HEK293T (cell line): ENCODE results near the gene DDX3X.

ENCODE experiments used
- CTCF ChIA-PET: fragments of 350-600 bp; formaldehyde crosslinking; extraction: SDS; loops from one replicate; lab custom pipeline; 2021; ENCODE audit warnings: antibody characterized with exemption, inconsistent platforms; lab: Yijun Ruan, JAX
- POLR2A ChIA-PET: fragments of 350-600 bp; formaldehyde crosslinking; extraction: SDS; loops from one replicate; lab custom pipeline; 2020; ENCODE audit warnings: antibody characterized with exemption, inconsistent platforms; lab: Yijun Ruan, JAX
- DNase-seq: peaks from one replicate; pipeline ENCODE4 v3.0.0; 2012; ENCODE audit warnings: mixed read lengths; ENCODE audit errors: extremely low spot score
- ARNT ChIP-seq: fragments of 450-650 bp; IDR thresholded peaks from 2 replicates; pipeline ENCODE4 v1.6.1; 2017; ENCODE audit warnings: mild to moderate bottlenecking
- BHLHE40 ChIP-seq: fragments of 450-650 bp; IDR thresholded peaks from 2 replicates; pipeline ENCODE4 v1.6.1; 2016; ENCODE audit warnings: mild to moderate bottlenecking, moderate library complexity, borderline replicate concordance
- CTBP1 ChIP-seq: fragments of 450-650 bp; IDR thresholded peaks from 2 replicates; pipeline ENCODE4 v1.6.1; 2016; ENCODE audit warnings: borderline replicate concordance
- ELF4 ChIP-seq: fragments of 450-650 bp; IDR thresholded peaks from 2 replicates; pipeline ENCODE4 v1.6.1; 2017; ENCODE audit warnings: antibody characterized with exemption
- FOXA1 ChIP-seq: fragments of 450-650 bp; IDR thresholded peaks from 2 replicates; pipeline ENCODE4 v1.6.1; 2016; ENCODE audit warnings: mild to moderate bottlenecking
- FOXK2 ChIP-seq: fragments of 450-650 bp; IDR thresholded peaks from 2 replicates; pipeline ENCODE4 v1.6.1; 2016; ENCODE audit warnings: mild to moderate bottlenecking
- FOXM1 ChIP-seq: fragments of 450-650 bp; IDR thresholded peaks from 2 replicates; pipeline ENCODE4 v1.6.1; 2017; ENCODE audit warnings: mild to moderate bottlenecking, borderline replicate concordance
- HDGF ChIP-seq: fragments of 450-650 bp; IDR thresholded peaks from 2 replicates; pipeline ENCODE4 v1.6.1; 2017; ENCODE audit warnings: antibody characterized with exemption, borderline replicate concordance
- L3MBTL2 ChIP-seq: fragments of 450-650 bp; conservative IDR thresholded peaks from 2 replicates; pipeline ENCODE4 v1.6.1; 2016; ENCODE audit warnings: mild to moderate bottlenecking
- LEF1 ChIP-seq: fragments of 450-650 bp; IDR thresholded peaks from 2 replicates; pipeline ENCODE4 v1.6.1; 2017; ENCODE audit warnings: mild to moderate bottlenecking, borderline replicate concordance
- NFRKB ChIP-seq: fragments of 450-650 bp; IDR thresholded peaks from 2 replicates; pipeline ENCODE4 v1.6.1; 2016; ENCODE audit warnings: mild to moderate bottlenecking, moderate library complexity
- PKNOX1 ChIP-seq: fragments of 450-650 bp; IDR thresholded peaks from 2 replicates; pipeline ENCODE4 v1.6.1; 2016
- SP1 ChIP-seq: fragments of 450-650 bp; IDR thresholded peaks from 2 replicates; pipeline ENCODE4 v1.6.1; 2017
- SUZ12 ChIP-seq: fragments of 450-650 bp; IDR thresholded peaks from 2 replicates; pipeline ENCODE4 v1.6.1; 2016; ENCODE audit warnings: mild to moderate bottlenecking
- TARDBP ChIP-seq: fragments of 450-650 bp; IDR thresholded peaks from 2 replicates; pipeline ENCODE4 v1.6.1; 2016
- ZNF384 ChIP-seq: fragments of 450-650 bp; IDR thresholded peaks from 2 replicates; pipeline ENCODE4 v1.6.1; 2016

The DDX3X gene

DNA sequence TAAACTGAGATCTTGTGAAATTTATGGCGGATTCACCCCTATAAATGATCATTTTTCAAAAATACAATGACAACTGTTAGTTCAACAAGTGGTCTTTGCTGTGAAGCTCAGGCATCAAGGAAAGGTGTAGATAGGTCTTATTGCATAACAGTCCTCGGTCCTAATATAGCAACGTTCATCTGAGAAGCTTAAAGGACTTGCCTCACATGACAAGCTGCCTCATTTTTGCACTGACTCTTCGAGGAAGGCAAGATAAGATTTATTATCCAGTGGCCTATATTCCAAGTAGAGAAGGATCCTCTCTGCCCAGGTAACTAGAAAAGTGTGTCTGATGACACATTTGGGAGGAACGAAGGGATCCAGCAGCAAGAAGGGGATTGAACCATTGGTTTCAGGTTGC lies 13.6 kb upstream of the DDX3X start:
- CTCF ChIA-PET = no interaction called here
- no peak for DNase-seq
- TF ChIP-seq HDGF = no peak
- no peak for TF ChIP-seq FOXA1
- TF ChIP-seq PKNOX1 = no peak
- TF ChIP-seq TARDBP = no peak
- no peak for TF ChIP-seq ELF4
- TF ChIP-seq BHLHE40 = no peak
- no peak for TF ChIP-seq SUZ12
- no peak for TF ChIP-seq NFRKB
- TF ChIP-seq ARNT = no peak
- no peak for TF ChIP-seq FOXM1
- no peak for TF ChIP-seq CTBP1
- no peak for TF ChIP-seq L3MBTL2
- TF ChIP-seq SP1 = no peak
- no peak for TF ChIP-seq FOXK2
- no peak for TF ChIP-seq ZNF384
- TF ChIP-seq LEF1 = no peak
- POLR2A ChIA-PET = interaction anchor here (1.9 kb wide), 1 partner anchor 13 kb away, joined by 5 read pairs; the partner anchor contains the start of gene DDX3X

GRCh38 chrX:41322821-41323603 lies 10.9 kb upstream of the DDX3X start:
- ChIA-PET CTCF (interaction anchor here (0.6 kb wide), 1 partner anchor 218 kb away, joined by 3 read pairs; no protein-coding TSS in a partner anchor), POLR2A (no interaction called here)
- DNase-seq = no peak
- no peak for TF ChIP-seq HDGF
- TF ChIP-seq LEF1 = no peak
- TF ChIP-seq ZNF384 = no peak
- no peak for TF ChIP-seq ELF4
- no peak for TF ChIP-seq FOXM1
- TF ChIP-seq BHLHE40 = no peak
- no peak for TF ChIP-seq SP1
- TF ChIP-seq NFRKB = no peak
- TF ChIP-seq L3MBTL2 = no peak
- no peak for TF ChIP-seq CTBP1
- no peak for TF ChIP-seq FOXK2
- no peak for TF ChIP-seq PKNOX1
- TF ChIP-seq TARDBP = no peak
- no peak for TF ChIP-seq ARNT

DNA sequence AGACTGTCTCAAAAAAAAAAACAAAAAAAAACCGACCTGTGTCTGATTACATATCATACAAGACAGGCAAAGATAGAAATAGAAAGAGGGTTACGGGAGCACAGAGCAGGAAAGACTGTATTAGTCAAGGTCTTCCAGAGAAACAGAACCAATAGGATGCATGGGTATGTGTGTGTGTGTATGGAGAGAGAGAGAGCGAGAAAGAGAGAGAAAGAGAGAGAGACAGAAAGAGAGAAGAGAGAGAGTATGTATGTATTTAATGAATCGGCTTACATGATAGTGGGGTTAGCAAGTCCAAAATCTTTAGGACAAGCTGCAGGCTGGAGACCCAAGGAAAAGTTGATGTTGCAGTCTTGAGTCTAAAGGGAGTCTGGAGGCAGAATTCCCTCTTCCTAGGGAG lies 7.5 kb upstream of the DDX3X start:
- ChIA-PET POLR2A (no interaction called here), CTCF (no interaction called here)
- TF ChIP-seq FOXA1 (no peak), LEF1 (no peak), HDGF (no peak), NFRKB (no peak), ZNF384 (no peak), FOXK2 (no peak), L3MBTL2 (no peak), SP1 (no peak), TARDBP (no peak), BHLHE40 (no peak), FOXM1 (no peak), PKNOX1 (no peak)
- no peak for DNase-seq

GRCh38 chrX:41327341-41327740 lies 6.6 kb upstream of the DDX3X start:
- TF ChIP-seq CTBP1 (no peak), ARNT (no peak), L3MBTL2 (no peak), FOXA1 (no peak), SUZ12 (no peak), ELF4 (no peak), LEF1 (no peak), FOXK2 (no peak), NFRKB (no peak), FOXM1 (no peak), BHLHE40 (no peak), SP1 (no peak), TARDBP (no peak)
- ChIA-PET POLR2A (no interaction called here), CTCF (no interaction called here)
- DNase-seq = no peak

- no peak for TF ChIP-seq SUZ12
- TF ChIP-seq SP1 = no peak
- no peak for TF ChIP-seq BHLHE40
- TF ChIP-seq LEF1 = no peak
- no peak for TF ChIP-seq TARDBP
- TF ChIP-seq HDGF = no peak
- no peak for TF ChIP-seq L3MBTL2
- TF ChIP-seq ELF4 = no peak
- TF ChIP-seq PKNOX1 = no peak
- TF ChIP-seq CTBP1 = no peak
- TF ChIP-seq ZNF384 = no peak
- TF ChIP-seq NFRKB = no peak
- TF ChIP-seq FOXA1 = no peak
- no peak for TF ChIP-seq ARNT
- TF ChIP-seq FOXM1 = no peak
- no peak for TF ChIP-seq FOXK2
- ChIA-PET CTCF (no interaction called here), POLR2A (no interaction called here)
Observed at GRCh38 chrX:41329101-41329500, 4.9 kb upstream of the DDX3X start.

More at GRCh38 chrX:41329101-41329500, 4.9 kb upstream of the DDX3X start:
- no peak for DNase-seq
